Measurements from ENCODE around the gene FBP2. TPM values are rescaled to one million over a fixed set of nuclear protein-coding genes. Genes with fewer than 3 reads are reported as not detected.

FBP2 gene
- total and polyA plus RNA-seq, 2 of the 8 experiments (the other 6 are each of a cell fraction or from before 2014, with no cell fraction given): not detected

DNA sequence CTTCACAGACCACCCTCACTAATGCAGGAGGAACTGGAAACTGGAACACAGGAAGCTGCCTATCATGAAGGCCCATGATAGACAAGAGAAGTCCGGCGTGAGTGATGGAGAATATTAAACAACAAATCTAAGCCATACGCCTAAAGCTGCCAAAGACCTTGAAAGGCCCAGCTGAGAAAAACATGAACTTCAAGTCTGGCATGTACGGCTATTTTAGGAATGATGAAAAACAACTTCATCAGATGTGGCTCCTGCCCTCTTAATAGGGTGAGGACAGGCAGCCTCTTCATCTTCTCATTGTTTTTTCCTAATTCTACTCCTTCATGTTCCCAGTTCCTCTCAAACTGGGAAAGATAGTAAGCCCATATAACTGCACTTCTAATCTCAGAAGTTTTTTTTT, 25.4 kb upstream of the FBP2 start (continued):
- TF ChIP-seq, protein P1, sequence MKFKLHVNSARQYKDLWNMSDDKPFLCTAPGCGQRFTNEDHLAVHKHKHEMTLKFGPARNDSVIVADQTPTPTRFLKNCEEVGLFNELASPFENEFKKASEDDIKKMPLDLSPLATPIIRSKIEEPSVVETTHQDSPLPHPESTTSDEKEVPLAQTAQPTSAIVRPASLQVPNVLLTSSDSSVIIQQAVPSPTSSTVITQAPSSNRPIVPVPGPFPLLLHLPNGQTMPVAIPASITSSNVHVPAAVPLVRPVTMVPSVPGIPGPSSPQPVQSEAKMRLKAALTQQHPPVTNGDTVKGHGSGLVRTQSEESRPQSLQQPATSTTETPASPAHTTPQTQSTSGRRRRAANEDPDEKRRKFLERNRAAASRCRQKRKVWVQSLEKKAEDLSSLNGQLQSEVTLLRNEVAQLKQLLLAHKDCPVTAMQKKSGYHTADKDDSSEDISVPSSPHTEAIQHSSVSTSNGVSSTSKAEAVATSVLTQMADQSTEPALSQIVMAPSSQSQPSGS (IDR thresholded peaks at IDR 0.05; ENCODE audit: low read length): no peak
- TF ChIP-seq TAF1 (IDR thresholded peaks at IDR 0.05; ENCODE audit: low read depth, low read length): no peak
- TF ChIP-seq KDM5A (IDR thresholded peaks at IDR 0.05; ENCODE audit: low read length): no peak
- TF ChIP-seq GTF2F1 (IDR thresholded peaks at IDR 0.05; ENCODE audit: borderline replicate concordance, low read depth, low read length): no peak
- TF ChIP-seq TCF12 (IDR thresholded peaks at IDR 0.05; ENCODE audit: low read depth, low read length): no peak
- no peak for TF ChIP-seq CHD1 (IDR thresholded peaks at IDR 0.05; ENCODE audit: low read depth, low read length)
- no peak for TF ChIP-seq CTBP2 (IDR thresholded peaks at IDR 0.05; ENCODE audit: borderline replicate concordance, insufficient read depth, insufficient read length, low read length)

Data from H1 (cell line).